Panc1 (cell line): ENCODE measurements around the gene CDC123. TPM values are rescaled to one million over a fixed set of nuclear protein-coding genes. Genes with fewer than 3 reads are reported as not detected.

Experiments
- ATAC-seq: fragments of 200-7000 bp; cut with Tn5 transposase; 2 replicates; pipeline ENCODE4 v1.9.1; 2020; ENCODE audit warnings: mild to moderate bottlenecking, moderate library complexity
- BruUV-seq: library from RNA; stranded (reverse); fragments of 400-500 nt; replicated peaks from 2 replicates; lab custom pipeline; 2021; lab: Mats Ljungman, UMichigan
- CTCF ChIA-PET: fragments of 300-600 bp; sonication (Branson Sonifier 250); formaldehyde crosslinking; loops from one replicate; lab custom pipeline; 2022; ENCODE audit warnings: antibody characterized with exemption; lab: Charles Lee
- POLR2A ChIA-PET: fragments of 300-600 bp; sonication (Branson Sonifier 250); formaldehyde crosslinking; loops from one replicate; lab custom pipeline; 2022; ENCODE audit warnings: antibody characterized with exemption; lab: Charles Lee
- DNase-seq: peaks from one replicate; pipeline ENCODE4 v3.0.0-alpha.2; 2010; ENCODE audit warnings: low read depth, low spot score
- H3K27ac ChIP-seq: 2 replicates; pipeline ENCODE4 v1.5.1; 2011; ENCODE audit warnings: mild to moderate bottlenecking, low read length, inconsistent platforms
- H3K27me3 ChIP-seq: fragments of 200-500 bp; sonication (Bioruptor generic); 2 replicates; pipeline ENCODE4 v1.6.0; 2014; ENCODE audit warnings: low read length, inconsistent platforms; ENCODE audit not compliant: control insufficient read depth, insufficient read depth
- H3K36me3 ChIP-seq: fragments of 200-500 bp; sonication (Bioruptor generic); 2 replicates; pipeline ENCODE4 v1.5.1; 2014; ENCODE audit warnings: inconsistent platforms, mild to moderate bottlenecking, low read length, moderate library complexity; ENCODE audit not compliant: control insufficient read depth, insufficient read depth
- H3K4me1 ChIP-seq: 2 replicates; pipeline ENCODE4 v1.5.1; 2011; ENCODE audit warnings: inconsistent platforms, mild to moderate bottlenecking, low read length, moderate library complexity; ENCODE audit not compliant: control insufficient read depth, insufficient read depth
- H3K4me3 ChIP-seq, 2 experiments: 2 replicates each; pipeline ENCODE4 v1.5.1; 2011 to 2012; ENCODE audit warnings: low read depth in 2 of 2, low read length in 2 of 2, mild to moderate bottlenecking in 2 of 2, inconsistent platforms in 1 of 2, moderate library complexity in 1 of 2
- H3K9me3 ChIP-seq: fragments of 200-500 bp; sonication (Bioruptor generic); 2 replicates; pipeline ENCODE4 v1.5.1; 2014; ENCODE audit warnings: low read depth, mild to moderate bottlenecking, inconsistent platforms, low read length, moderate library complexity; ENCODE audit not compliant: control insufficient read depth, insufficient read depth
- POLR2AphosphoS5 ChIP-seq: IDR thresholded peaks from 2 replicates; pipeline ENCODE4 v1.6.1; 2012; ENCODE audit warnings: mild to moderate bottlenecking, low read depth, low read length, moderate library complexity
- SIN3A ChIP-seq: IDR thresholded peaks from 2 replicates; pipeline ENCODE4 v1.6.1; 2012; ENCODE audit warnings: low read depth, mild to moderate bottlenecking, low read length, moderate library complexity, borderline replicate concordance; ENCODE audit not compliant: insufficient read depth
- TCF7L2 ChIP-seq: IDR thresholded peaks from 2 replicates; pipeline ENCODE4 v1.6.1; 2011; ENCODE audit warnings: mild to moderate bottlenecking, low read depth, low read length, inconsistent platforms
- in situ Hi-C: cut with HindIII; loops from 2 replicates; pipeline ENCODE4 v1.10.0; 2016; ENCODE audit warnings: low sequenced_read_pairs, low pct_unique_long_range_greater_than_20kb
- intact Hi-C: fragments of 100-400 bp; cut with micrococcal nuclease; formaldehyde crosslinking; loops from one replicate; pipeline ENCODE4 v1.10.0; 2022; ENCODE audit not compliant: unreplicated experiment
- total RNA-seq: library from RNA; stranded (reverse); gene quantifications from one replicate; pipeline ENCODE4 v1.2.1, GENCODE V29; 2021; ENCODE audit not compliant: unreplicated experiment
- TF ChIP-seq, protein P1 (sequence below): fragments of 450-650 bp; IDR thresholded peaks from 2 replicates; pipeline ENCODE4 v1.5.1; 2017; ENCODE audit warnings: mild to moderate bottlenecking
- TF ChIP-seq, protein P2 (sequence below), 2 experiments: IDR thresholded peaks; 2 replicates each; pipeline ENCODE4 v1.6.1; 2011 to 2012; ENCODE audit warnings: low read depth in 2 of 2, control low read depth in 1 of 2, low read length in 1 of 2, mild to moderate bottlenecking in 1 of 2, moderate library complexity in 1 of 2; ENCODE audit not compliant: insufficient read depth in 1 of 2

The CDC123 gene
- total RNA-seq, 1 experiment from 2014 or later, result 66.3 TPM

DNA sequence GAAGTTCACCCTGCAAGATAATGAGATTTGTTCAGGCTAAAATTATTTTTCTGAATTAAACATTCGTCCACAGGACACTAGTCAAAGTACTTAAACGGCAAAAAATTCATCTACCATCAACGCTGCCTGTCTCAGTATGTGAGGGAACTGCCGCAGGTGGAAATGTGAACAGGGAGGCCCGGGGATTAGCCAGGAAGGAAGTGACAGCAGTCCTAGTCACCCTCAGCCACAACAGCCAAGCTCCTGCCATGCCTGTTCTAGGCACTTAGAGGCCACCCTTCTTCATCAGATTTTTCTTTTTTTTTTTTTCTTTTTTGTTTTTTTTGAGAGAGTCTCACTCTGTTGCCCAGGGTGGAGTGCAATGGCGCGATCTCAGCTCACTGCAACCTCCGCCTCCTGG, 9.7 kb upstream of the CDC123 start:
- no TSS peak for BruUV-seq
- Histone ChIP-seq H3K27ac (no peak overlapping the region), H3K36me3 (peaks cover 11% of the 10 kb centered on the region; the same call in 1 of the 2 replicates), H3K27me3 (no peaks in the 10 kb centered on the region), H3K4me3 (no peak overlapping the region), H3K9me3 (no peaks in the 10 kb centered on the region), H3K4me1 (no peaks in the 10 kb centered on the region)
- POLR2A ChIA-PET, result interaction anchor here (0.6 kb wide), 1 partner anchor 33 kb away, joined by 7 read pairs; no protein-coding TSS in a partner anchor
- ATAC-seq (no peak; the same call in 1 of the 2 replicates), DNase-seq (no peak)
- in situ Hi-C loops, result no loop called here
- intact Hi-C loops, result no loop called here
- TF ChIP-seq SIN3A, result no peak
- TF ChIP-seq, protein P1, sequence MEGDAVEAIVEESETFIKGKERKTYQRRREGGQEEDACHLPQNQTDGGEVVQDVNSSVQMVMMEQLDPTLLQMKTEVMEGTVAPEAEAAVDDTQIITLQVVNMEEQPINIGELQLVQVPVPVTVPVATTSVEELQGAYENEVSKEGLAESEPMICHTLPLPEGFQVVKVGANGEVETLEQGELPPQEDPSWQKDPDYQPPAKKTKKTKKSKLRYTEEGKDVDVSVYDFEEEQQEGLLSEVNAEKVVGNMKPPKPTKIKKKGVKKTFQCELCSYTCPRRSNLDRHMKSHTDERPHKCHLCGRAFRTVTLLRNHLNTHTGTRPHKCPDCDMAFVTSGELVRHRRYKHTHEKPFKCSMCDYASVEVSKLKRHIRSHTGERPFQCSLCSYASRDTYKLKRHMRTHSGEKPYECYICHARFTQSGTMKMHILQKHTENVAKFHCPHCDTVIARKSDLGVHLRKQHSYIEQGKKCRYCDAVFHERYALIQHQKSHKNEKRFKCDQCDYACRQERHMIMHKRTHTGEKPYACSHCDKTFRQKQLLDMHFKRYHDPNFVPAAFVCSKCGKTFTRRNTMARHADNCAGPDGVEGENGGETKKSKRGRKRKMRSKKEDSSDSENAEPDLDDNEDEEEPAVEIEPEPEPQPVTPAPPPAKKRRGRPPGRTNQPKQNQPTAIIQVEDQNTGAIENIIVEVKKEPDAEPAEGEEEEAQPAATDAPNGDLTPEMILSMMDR, result no peak
- TF ChIP-seq TCF7L2, result no peak
- TF ChIP-seq, protein P2, sequence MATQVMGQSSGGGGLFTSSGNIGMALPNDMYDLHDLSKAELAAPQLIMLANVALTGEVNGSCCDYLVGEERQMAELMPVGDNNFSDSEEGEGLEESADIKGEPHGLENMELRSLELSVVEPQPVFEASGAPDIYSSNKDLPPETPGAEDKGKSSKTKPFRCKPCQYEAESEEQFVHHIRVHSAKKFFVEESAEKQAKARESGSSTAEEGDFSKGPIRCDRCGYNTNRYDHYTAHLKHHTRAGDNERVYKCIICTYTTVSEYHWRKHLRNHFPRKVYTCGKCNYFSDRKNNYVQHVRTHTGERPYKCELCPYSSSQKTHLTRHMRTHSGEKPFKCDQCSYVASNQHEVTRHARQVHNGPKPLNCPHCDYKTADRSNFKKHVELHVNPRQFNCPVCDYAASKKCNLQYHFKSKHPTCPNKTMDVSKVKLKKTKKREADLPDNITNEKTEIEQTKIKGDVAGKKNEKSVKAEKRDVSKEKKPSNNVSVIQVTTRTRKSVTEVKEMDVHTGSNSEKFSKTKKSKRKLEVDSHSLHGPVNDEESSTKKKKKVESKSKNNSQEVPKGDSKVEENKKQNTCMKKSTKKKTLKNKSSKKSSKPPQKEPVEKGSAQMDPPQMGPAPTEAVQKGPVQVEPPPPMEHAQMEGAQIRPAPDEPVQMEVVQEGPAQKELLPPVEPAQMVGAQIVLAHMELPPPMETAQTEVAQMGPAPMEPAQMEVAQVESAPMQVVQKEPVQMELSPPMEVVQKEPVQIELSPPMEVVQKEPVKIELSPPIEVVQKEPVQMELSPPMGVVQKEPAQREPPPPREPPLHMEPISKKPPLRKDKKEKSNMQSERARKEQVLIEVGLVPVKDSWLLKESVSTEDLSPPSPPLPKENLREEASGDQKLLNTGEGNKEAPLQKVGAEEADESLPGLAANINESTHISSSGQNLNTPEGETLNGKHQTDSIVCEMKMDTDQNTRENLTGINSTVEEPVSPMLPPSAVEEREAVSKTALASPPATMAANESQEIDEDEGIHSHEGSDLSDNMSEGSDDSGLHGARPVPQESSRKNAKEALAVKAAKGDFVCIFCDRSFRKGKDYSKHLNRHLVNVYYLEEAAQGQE (IDR thresholded peaks at IDR 0.05; ENCODE audit: insufficient read depth in 1 of 2, low read depth in 2 of 2, low read length in 1 of 2), result no peak
- TF ChIP-seq POLR2AphosphoS5, result no peak
- CTCF ChIA-PET, result no interaction called here

DNA sequence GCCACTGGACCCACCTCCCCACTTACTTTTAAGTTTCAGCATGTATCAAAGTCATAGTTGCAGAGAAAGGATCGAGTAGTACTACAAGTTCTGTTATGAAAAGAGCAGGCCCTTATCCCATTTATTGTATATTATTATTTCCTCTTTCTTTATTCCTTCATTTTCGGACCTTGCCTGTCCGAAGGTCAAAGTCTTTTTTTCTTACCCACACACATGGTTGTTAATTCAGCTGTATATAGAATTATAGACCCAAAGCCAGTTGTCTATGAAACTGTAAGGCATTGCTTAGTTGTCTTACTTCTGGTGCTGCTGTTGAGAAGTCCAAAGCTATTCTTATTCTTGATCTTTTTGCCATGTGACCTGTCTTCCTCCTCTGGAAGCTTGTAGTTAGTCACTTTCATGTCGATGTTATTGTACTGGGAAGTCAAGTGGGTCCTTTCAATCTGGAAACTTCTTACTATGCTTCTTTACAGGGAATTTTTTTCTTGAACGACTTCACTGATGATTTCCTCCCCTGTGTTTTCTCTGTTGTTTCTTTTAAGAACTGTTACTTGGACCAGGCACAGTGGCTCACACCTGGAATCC, 8.6 kb upstream of the CDC123 start:
- intact Hi-C loops, result no loop called here

More for the DNA sequence above, 8.6 kb upstream of the CDC123 start:
- H3K4me1 ChIP-seq, result no peaks in the 10 kb centered on the region
- H3K27me3 ChIP-seq, result no peaks in the 10 kb centered on the region
- in situ Hi-C loops, result no loop called here
- no peak overlapping the region for H3K4me3 ChIP-seq
- no peaks in the 10 kb centered on the region for H3K9me3 ChIP-seq
- ChIA-PET POLR2A (no interaction called here), CTCF (no interaction called here)
- ATAC-seq (no peak), DNase-seq (no peak)
- TF ChIP-seq, protein P1, result no peak
- TF ChIP-seq POLR2AphosphoS5 (no peak), TCF7L2 (no peak), SIN3A (no peak)
- TF ChIP-seq, protein P2 (IDR thresholded peaks at IDR 0.05; ENCODE audit: insufficient read depth in 1 of 2, low read depth in 2 of 2, low read length in 1 of 2), result no peak
- H3K27ac ChIP-seq, result no peak overlapping the region
- H3K36me3 ChIP-seq, result peaks cover 11% of the 10 kb centered on the region; the same call in 1 of the 2 replicates
- no TSS peak for BruUV-seq
